Measurements from ENCODE around the gene DDIT3. TPM values are rescaled to one million over a fixed set of nuclear protein-coding genes. Genes with fewer than 3 reads are reported as not detected.

The DDIT3 gene
- total RNA-seq, 1 experiment from 2014 or later: 70.2 TPM

DNA sequence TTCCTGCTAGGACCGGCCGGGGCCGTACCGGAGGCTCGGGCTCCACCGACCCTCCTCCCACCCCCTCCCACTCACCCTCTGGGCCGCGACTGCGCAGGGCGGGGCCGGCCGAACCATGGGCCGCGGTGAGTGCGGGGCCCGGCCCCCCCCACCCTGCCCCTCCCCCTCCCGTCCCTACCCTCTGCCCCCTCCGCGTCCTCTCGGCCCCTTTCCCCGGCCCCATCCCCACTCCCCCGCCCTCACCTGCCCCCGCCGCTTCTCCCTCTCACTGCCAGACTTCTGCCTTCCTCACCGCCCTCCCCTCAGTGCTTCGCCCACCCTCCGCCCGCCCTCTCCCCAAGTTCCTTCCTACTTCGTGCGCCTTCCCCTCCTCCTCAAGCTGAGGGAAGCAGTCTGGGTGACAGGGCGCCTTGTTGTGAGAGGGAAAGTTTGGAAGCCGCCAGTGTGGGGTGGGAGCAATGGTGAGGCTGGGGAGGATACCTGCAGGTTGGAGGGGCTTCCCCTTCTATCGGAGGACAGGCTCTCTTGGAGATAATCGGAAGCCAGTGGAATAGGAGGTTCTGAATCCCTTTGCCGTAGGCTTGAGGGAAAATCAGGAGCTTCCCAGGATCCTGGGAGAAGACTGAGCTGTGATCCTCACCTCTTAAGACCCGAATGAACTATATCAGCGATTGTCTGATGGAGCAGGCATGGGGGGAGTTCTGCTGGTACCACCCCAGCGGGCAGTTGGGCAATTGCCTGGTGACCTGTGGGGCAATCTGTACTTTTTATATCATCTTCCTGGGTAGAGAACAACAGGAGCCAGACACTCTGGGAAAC, 2.8 kb upstream of the DDIT3 start:
- Mint-ChIP-seq H3K4me3 (ENCODE audit: low read depth, unreplicated experiment) (peak overlapping the region; percentile 95), H3K4me1 (ENCODE audit: low read depth, unreplicated experiment) (peaks cover 47% of the 10 kb centered on the region), H3K27ac (ENCODE audit: unreplicated experiment) (peak overlapping the region; percentile 88), H3K27me3 (ENCODE audit: unreplicated experiment) (no peaks in the 10 kb centered on the region), H3K9me3 (ENCODE audit: low read depth, unreplicated experiment) (no peaks in the 10 kb centered on the region), H3K36me3 (ENCODE audit: insufficient read depth, unreplicated experiment) (peaks cover 99% of the 10 kb centered on the region)
- TSS peak; percentile 24 for BruUV-seq (replicated peaks)
- CTCF ChIA-PET: no interaction called here
- intact Hi-C loops (cut with micrococcal nuclease; ENCODE audit: unreplicated experiment): no loop called here
- no peak for DNase-seq
- TF ChIP-seq CTCF (IDR thresholded peaks at IDR 0.05; ENCODE audit: unreplicated experiment): no peak

DNA sequence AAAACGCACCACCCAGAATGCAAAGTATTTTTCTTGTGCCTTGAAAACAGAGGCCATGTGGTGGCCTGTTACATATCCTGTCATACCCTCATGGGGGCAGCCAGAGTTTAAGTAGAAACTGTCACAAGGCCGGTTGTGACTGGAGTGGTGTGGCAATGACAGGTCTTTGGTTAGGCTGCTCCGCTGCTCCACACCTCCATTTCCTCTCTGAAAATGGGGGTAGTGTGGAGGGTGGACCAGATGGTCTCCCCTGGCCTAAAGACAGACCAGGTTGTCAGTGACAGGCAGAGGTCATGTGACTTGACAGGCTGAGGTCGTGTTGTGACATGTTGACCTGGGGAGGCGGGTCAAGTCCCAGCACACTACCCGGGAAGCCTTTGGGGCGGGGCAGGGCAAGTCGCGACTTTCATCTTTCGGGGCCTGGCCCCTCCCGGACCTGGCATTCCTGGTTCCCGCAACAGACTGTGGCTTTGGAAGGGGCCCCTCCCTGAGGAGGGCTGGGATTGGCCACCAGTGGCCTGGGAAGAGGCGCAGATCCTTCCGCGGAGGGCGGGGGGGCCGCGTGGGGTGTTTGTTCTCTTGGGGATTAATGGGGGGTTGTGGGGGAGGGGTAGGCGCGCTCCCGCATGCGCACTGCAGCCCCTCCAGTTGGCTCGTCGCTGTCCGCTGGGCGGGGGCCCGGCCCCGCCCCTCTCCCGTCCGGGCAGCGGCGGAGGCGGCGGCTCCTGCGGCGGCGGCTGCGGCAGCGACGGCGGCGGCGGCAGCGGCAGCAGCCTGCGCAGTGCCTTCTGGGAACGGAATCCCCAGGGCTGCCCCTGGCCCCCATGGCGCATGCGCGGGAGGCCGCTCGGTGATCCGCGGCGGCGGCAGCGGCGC, 1.9 kb upstream of the DDIT3 start, which contains the start of gene MBD6:
TSS of gene MBD6 (plus strand) at position 814 of the 876 bp plus-strand sequence. CDS start 1,480 bp downstream, outside the sequence.
- Mint-ChIP-seq H3K4me1 (ENCODE audit: low read depth, unreplicated experiment) (peaks cover 51% of the 10 kb centered on the region), H3K36me3 (ENCODE audit: insufficient read depth, unreplicated experiment) (peaks cover 99% of the 10 kb centered on the region), H3K9me3 (ENCODE audit: low read depth, unreplicated experiment) (no peaks in the 10 kb centered on the region), H3K27ac (ENCODE audit: unreplicated experiment) (peak within 1 kb of the TSS; percentile 100), H3K27me3 (ENCODE audit: unreplicated experiment) (no peaks in the 10 kb centered on the region), H3K4me3 (ENCODE audit: low read depth, unreplicated experiment) (peak within 1 kb of the TSS; percentile 95)
- TF ChIP-seq CTCF (IDR thresholded peaks at IDR 0.05; ENCODE audit: unreplicated experiment): no peak
- peak; percentile 96 for DNase-seq
- intact Hi-C loops (cut with micrococcal nuclease; ENCODE audit: unreplicated experiment): no loop called here
- CTCF ChIA-PET: no interaction called here
- BruUV-seq (replicated peaks): no TSS peak

DNA sequence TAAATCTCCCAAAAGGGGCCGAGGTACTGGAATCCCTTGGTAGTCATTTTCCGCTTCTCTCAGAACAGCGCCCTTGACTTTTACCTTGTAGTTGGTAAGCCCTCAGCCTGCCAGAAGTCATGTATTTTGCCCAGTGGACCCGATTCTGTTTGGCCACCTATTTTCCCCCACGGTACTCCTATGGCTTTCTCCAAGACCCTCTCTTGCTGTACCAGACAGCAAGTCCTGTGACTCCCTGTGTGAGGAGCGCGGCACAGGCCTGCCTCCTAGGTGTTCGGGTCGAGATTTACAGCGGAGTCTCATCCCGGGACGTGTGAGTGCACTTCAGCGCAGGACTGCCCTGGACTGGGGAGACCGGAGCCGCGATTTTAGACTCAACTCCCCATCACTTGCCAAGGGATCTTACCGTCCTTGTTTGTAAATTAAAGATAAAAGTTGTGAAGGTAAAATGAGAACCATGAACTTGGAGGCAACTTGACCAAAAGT, 1.3 kb upstream of the DDIT3 start:
- CTCF ChIA-PET: no interaction called here
- H3K4me3 Mint-ChIP-seq (ENCODE audit: low read depth, unreplicated experiment): peak overlapping the region; percentile 95
- no peaks in the 10 kb centered on the region for H3K27me3 Mint-ChIP-seq (ENCODE audit: unreplicated experiment)
- peak overlapping the region; percentile 100 for H3K27ac Mint-ChIP-seq (ENCODE audit: unreplicated experiment)
- H3K36me3 Mint-ChIP-seq (ENCODE audit: insufficient read depth, unreplicated experiment): peaks cover 99% of the 10 kb centered on the region
- DNase-seq: peak; percentile 64
- TF ChIP-seq CTCF (IDR thresholded peaks at IDR 0.05; ENCODE audit: unreplicated experiment): no peak
- no TSS peak for BruUV-seq (replicated peaks)
- intact Hi-C loops (cut with micrococcal nuclease; ENCODE audit: unreplicated experiment): no loop called here
- peaks cover 51% of the 10 kb centered on the region for H3K4me1 Mint-ChIP-seq (ENCODE audit: low read depth, unreplicated experiment)
- no peaks in the 10 kb centered on the region for H3K9me3 Mint-ChIP-seq (ENCODE audit: low read depth, unreplicated experiment)

GRCh38 chr12:57519796-57520052, 590 bp downstream of the DDIT3 start:
- TF ChIP-seq CTCF (IDR thresholded peaks at IDR 0.05; ENCODE audit: unreplicated experiment): no peak
- no peak for DNase-seq
- intact Hi-C loops (cut with micrococcal nuclease; ENCODE audit: unreplicated experiment): no loop called here
- Mint-ChIP-seq H3K27ac (ENCODE audit: unreplicated experiment) (peak overlapping the region; percentile 100), H3K4me1 (ENCODE audit: low read depth, unreplicated experiment) (peaks cover 48% of the 10 kb centered on the region), H3K36me3 (ENCODE audit: insufficient read depth, unreplicated experiment) (peaks cover 99% of the 10 kb centered on the region), H3K9me3 (ENCODE audit: low read depth, unreplicated experiment) (no peaks in the 10 kb centered on the region), H3K27me3 (ENCODE audit: unreplicated experiment) (no peaks in the 10 kb centered on the region), H3K4me3 (ENCODE audit: low read depth, unreplicated experiment) (peak overlapping the region; percentile 95)
- no TSS peak for BruUV-seq (replicated peaks)
- CTCF ChIA-PET: interaction anchor here (0.6 kb wide), 2 partner anchors 242 to 272 kb away, joined by 3 to 4 read pairs; no protein-coding TSS in a partner anchor
